ENCODE results near the gene HECW1.
"Not testable (repeated sequence)": the region's sequence is repeated elsewhere in the genome, so short reads cannot be mapped to it uniquely, and the experiment has no call there.

HECW1 gene

GRCh38 chr7:43481902-43482678, 369.6 kb downstream of the HECW1 start:
- peak; percentile 68 for DNase-seq

GRCh38 chr7:43482679-43483252, 370.3 kb downstream of the HECW1 start:
- DNase-seq, result no peak

DNA sequence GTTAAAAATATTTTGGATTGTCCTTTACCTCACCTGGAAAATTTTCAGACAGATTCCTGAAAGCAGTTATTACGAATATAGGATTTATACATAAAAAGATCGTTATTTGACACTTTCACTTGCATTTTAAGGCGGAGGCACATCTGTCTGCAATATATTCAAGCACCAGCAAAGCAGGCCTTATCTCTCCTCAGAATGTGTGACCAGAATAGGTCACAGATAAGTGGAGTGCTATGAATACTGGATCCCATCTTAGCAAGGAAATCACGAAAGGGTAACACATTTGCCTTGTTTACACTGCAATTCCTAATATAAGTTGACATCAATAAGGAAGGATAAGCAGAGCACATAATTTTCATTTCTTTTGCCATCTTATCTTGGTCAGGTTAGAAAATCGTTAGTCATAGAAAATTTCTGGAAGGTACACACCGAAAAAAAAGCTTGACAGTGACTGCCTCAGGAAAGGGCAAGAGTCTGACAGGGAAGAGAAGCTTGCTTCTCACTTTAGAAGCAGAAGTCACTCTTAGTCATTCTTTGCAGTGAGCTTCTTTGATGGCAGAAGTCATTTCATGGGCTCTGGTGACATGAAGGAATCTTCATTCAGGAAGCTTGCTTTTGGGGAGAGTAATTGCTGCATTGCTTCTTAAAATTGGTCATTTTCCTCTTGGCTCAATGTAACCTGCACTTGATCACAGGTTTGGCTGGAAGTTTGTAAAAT, 372.4 kb downstream of the HECW1 start:
- DNase-seq, result no peak

DNA sequence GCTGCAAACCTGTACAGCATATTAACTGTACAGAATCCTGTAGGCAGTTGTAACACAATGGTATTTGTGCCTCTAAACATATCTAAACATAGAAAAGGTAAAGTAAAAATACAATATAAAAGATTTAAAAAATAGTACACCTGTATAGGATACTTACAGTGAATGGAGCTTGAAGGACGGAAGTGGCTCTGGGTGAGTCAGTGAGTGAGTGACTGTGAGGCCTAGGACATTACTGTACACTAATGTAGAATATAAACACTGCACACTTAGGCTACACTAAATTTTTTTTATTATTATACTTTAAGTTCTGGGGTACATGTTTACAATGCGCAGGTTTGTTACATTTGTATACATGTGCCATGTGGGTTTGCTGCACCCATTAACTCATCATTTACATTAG, 373.1 kb downstream of the HECW1 start:
- DNase-seq, result no peak

DNA sequence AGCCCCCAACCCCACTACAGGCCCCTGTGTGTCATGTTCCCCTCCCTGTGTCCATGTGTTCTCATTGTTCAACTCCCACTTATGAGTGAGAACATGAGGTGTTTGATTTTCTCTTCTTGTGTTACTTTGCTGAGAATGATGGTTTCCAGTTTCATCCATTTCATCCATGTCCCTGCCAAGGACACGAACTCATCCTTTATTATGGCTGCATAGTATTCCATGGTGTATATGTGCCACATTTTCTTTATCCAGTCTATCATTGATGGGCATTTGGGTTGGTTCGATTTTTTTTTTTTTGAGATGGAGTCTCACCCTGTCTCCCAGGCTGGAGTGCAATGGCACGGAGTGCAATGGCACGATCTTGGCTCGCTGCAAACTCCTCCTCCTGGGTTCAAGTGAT, 373.6 kb downstream of the HECW1 start:
- not testable (repeated sequence) for DNase-seq

GRCh38 chr7:43486634-43487033, 374.2 kb downstream of the HECW1 start:
- no peak for DNase-seq

DNA sequence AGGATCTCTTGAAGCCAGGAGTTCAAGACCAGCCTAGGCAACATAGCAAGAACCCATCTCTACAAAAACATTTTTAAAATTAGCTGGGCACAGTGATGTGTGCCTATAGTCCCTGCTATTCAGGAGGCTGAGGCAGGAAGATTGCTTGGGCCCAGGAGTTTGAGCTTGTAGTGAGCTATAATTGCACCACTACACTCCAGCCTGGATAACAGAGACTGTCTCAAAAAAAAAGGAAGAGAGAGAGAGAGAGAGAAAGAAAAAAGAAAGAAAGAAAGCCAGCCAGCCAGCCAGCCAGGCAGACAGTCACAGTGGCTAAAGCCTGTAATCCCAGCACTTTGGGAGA, 375.3 kb downstream of the HECW1 start:
- DNase-seq, result no peak

DNA sequence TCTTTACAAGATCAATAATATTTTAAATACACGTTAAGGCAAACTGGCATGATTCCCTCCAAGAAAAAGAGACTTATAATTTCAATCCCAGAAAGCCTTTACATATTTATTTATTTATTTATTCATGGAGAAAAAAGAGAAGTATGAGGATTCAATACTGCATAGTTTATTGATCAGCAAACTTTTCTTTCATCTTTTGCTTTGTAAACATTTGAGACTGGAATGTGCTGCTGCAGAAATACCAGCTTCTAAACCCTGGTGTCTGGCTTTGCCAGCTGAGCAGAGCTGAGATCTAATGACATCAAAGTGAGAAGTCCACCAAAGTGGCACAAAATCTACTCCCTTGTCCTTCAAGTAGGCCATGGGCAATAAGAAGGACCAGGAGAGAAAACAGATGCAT, 376.8 kb downstream of the HECW1 start:
- no peak for DNase-seq

DNA sequence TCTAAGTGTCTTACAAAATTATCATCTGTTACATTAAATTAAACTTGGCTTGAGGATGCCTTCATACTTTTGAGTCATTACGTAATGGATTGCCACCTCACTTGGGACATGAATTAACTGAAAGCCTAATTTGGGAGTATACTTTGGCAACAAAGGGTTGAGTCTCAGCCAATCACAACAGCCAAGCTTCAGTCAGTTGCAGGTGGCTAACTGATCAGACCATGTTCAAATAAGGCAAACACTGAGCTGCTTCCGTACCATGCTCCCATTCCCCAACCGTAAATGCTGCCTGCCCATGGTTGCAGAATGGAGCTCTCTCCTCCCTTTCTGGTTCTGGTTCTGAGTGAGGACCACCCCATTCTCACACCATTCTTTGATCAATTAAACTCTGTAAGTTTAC, 377.6 kb downstream of the HECW1 start:
- DNase-seq, result no peak

DNA sequence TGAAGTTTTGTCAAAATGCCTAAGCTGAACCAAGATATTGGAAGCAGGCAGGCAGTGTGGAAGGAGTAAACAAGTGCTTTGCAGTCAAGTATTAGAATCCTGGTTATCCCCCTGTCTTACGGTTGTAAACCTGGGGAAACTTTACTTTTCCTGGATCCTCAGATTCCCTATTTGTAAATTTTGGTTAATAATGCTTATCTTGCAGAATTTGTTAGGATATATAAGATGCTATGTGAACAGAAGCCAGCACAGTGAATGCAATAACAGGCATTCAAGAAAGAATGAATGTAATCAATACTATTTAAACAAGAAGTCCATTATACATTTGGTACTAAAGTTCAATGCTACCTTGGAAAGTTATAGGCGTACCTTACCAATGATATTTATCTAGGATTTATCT, 378.7 kb downstream of the HECW1 start:
- DNase-seq, result no peak

GRCh38 chr7:43491984-43492383, 379.5 kb downstream of the HECW1 start:
- DNase-seq, result no peak

DNA sequence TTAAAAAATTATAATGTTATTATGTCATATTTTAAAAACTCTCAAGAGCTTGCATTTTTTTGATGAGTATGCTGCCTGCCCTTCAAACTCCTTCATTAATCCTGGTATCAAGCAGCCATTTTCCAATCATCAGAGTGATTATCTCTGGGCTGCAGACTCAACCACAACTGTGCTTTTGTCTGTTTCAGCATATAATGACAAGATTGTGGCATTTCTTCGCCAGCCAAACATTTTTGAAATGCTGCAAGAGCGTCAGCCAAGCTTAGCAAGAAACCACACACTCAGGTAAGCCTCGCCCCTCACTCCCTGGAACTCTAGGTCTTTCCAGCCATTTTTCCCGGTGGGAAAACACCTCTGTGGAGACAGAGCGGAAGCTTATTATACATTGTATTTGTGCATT, 380.4 kb downstream of the HECW1 start:
- DNase-seq, result no peak

DNA sequence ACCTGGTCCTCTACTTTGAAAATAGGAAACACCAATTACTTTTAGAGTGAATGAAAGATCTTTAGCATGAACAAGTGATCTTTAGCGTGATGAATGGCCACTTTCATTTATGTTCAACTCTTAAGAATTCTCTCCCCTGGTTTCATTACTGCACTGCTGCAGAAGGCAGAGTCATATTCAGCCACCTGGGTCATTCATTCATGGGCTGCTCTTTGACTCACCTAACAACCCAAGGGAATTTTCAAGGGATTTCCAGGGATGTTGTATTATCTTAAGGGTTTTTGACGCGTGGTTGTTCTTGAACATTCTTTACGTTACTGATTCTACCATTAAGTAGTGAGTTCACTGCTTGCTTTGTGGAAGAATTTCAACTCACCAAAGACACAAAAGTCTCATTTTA, 383.1 kb downstream of the HECW1 start:
- DNase-seq, result no peak

GRCh38 chr7:43496596-43496995, 384.1 kb downstream of the HECW1 start:
- DNase-seq, result no peak

GRCh38 chr7:43501870-43502269, 389.4 kb downstream of the HECW1 start:
- DNase-seq, result no peak

GRCh38 chr7:43502941-43503340, 390.5 kb downstream of the HECW1 start:
- DNase-seq, result no peak

DNA sequence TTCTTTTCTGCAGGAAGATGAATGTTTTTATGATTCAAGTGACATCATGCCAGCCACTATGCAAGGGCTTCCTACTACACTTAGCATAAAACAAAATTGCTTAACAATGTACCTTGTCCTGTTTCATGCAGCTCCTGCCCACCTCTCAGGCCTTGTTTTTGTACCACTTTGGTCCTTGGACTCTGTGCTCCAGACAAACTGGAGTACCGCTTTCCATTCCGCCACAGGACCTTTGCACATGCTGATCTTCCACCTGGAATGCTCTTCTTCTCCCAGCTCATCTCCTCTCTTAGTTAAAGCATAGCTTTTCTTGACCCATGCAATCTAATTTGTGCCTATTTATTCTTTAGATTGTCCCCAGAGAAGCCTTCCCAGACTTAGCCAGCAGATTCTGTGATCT, 393.0 kb downstream of the HECW1 start:
- DNase-seq, result no peak

- no peak for DNase-seq
Observed at GRCh38 chr7:43506460-43506859, 394.0 kb downstream of the HECW1 start.

GRCh38 chr7:43508461-43508860, 396.0 kb downstream of the HECW1 start:
- DNase-seq, result peak; percentile 54

- DNase-seq, result no peak
Observed at GRCh38 chr7:43509906-43510305, 397.5 kb downstream of the HECW1 start.

- no peak for DNase-seq
Observed at GRCh38 chr7:43511029-43511428, 398.6 kb downstream of the HECW1 start.

DNA sequence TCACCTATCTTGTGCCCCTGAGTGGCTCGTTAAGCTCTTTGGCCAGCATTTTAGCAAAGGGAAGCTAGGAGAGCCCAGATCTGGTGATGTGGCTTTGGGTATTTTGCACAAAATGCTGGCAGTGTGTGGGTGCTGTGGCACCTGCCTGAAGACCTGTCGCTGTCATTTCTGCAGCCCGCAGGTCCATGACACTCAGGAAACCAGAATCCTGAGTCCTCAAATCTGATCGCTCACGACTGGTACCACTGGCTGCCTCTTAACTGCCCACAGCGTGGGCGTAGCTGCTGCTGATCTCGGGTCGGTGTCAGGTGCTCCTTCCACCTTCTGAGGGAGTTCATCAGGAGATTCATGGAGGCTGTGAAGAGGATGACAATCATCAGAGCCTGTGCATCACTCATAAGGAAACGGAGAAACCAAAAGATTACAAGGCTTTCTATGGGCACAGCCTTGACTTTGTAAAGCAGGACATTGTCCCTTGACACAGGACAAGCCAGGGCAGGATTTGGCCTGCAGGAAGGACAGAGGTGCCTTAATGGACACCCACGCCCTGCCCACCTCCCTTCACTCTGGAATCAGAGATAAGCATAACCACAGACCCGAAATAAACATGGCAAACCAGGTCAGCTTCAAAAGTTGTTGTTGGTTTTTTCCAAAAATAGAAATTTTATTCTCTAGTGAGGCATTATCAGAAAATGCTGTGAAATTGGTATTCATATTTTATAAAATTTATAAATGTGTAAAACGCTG, 399.5 kb downstream of the HECW1 start:
- no peak for DNase-seq

GRCh38 chr7:43513251-43513650, 400.8 kb downstream of the HECW1 start:
- DNase-seq, result no peak

Data from eye (tissue), 1 donor.